GM23338 (cell line): ENCODE data around the gene PRPF19.

Experiments used
- CTCF ChIP-seq, 2 experiments: fragments of 200-600 bp in 1 of 2; sonication (generic) in 1 of 2; conservative IDR thresholded peaks; 2 replicates each; pipeline versions ENCODE4 v1.5.1 to v1.6.1; 2016 to 2017; ENCODE audit warnings: antibody characterized with exemption in 2 of 2, low read depth in 2 of 2, mild to moderate bottlenecking in 2 of 2, moderate library complexity in 1 of 2
- EZH2 ChIP-seq: fragments of 200-600 bp; sonication (generic); IDR thresholded peaks from one replicate; pipeline ENCODE4 v1.8.0; 2017; ENCODE audit warnings: antibody characterized with exemption, mild to moderate bottlenecking, low read depth; ENCODE audit not compliant: unreplicated experiment
- EZH2phosphoT487 ChIP-seq: fragments of 200-600 bp; sonication (generic); IDR thresholded peaks from one replicate; pipeline ENCODE4 v1.8.1; 2018; ENCODE audit warnings: antibody characterized with exemption; ENCODE audit not compliant: unreplicated experiment
- NANOG ChIP-seq: IDR thresholded peaks from 2 replicates; pipeline ENCODE4 v1.6.1; 2016; ENCODE audit warnings: antibody characterized with exemption, borderline replicate concordance
- POLR2AphosphoS5 ChIP-seq: IDR thresholded peaks from 2 replicates; pipeline ENCODE4 v1.6.1; 2016; ENCODE audit warnings: antibody characterized with exemption, low read depth
- STAT1 ChIP-seq: IDR thresholded peaks from one replicate; pipeline ENCODE4 v1.6.1; 2016; ENCODE audit warnings: antibody characterized with exemption; ENCODE audit not compliant: unreplicated experiment
- ZNF114 ChIP-seq: fragments of 250-450 bp; sonication (Bioruptor Pico); IDR thresholded peaks from 2 replicates; pipeline ENCODE4 v1.5.0; 2020; ENCODE audit warnings: mild to moderate bottlenecking, moderate library complexity
- TF ChIP-seq, protein P1 (sequence below): IDR thresholded peaks from 2 replicates; pipeline ENCODE4 v1.6.1; 2016; ENCODE audit warnings: antibody characterized with exemption

DNA sequence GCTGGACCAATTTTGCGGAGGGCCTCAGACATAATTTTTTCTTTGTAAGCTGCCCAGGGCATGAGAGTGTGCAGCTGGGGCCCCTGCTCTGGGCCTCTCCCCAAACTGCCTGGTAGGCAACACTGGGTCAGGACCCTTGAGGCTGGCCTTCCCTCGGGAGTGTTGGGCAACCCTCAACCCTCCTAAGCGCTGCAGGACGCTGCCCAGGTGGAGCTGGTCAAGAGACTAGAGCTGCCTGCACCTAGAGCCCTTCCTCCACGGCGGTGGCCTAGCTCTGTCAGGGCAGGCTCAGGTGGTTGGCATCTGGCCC lies 17.4 kb upstream of the PRPF19 start:
- TF ChIP-seq CTCF (conservative IDR thresholded peaks at IDR 0.05; ENCODE audit: low read depth in 2 of 2) (no peak), EZH2 (no peak), EZH2phosphoT487 (no peak), STAT1 (no peak), NANOG (no peak), ZNF114 (CRISPR knock-in tag) (no peak), POLR2AphosphoS5 (no peak)
- TF ChIP-seq, protein P1, sequence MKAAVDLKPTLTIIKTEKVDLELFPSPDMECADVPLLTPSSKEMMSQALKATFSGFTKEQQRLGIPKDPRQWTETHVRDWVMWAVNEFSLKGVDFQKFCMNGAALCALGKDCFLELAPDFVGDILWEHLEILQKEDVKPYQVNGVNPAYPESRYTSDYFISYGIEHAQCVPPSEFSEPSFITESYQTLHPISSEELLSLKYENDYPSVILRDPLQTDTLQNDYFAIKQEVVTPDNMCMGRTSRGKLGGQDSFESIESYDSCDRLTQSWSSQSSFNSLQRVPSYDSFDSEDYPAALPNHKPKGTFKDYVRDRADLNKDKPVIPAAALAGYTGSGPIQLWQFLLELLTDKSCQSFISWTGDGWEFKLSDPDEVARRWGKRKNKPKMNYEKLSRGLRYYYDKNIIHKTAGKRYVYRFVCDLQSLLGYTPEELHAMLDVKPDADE = no peak
